Left ventricle myocardium inferior (tissue), 1 donor: ENCODE measurements around the gene BMP2K. TPM values are rescaled to one million over a fixed set of nuclear protein-coding genes. Genes with fewer than 3 reads are reported as not detected.

Experiments used
- DNase-seq: peaks from one replicate; pipeline ENCODE4 v3.0.0-alpha.2; 2020
- H3K27ac ChIP-seq: fragments of 200-600 bp; replicated peaks from 2 replicates; pipeline ENCODE4 v1.8.0; 2021
- H3K27me3 ChIP-seq: fragments of 200-600 bp; 2 replicates; pipeline ENCODE4 v1.8.0; 2021; ENCODE audit warnings: low read depth
- H3K36me3 ChIP-seq: fragments of 200-600 bp; 2 replicates; pipeline ENCODE4 v1.8.0; 2021
- H3K4me1 ChIP-seq: fragments of 200-600 bp; 2 replicates; pipeline ENCODE4 v1.8.0; 2021
- H3K4me3 ChIP-seq: fragments of 200-600 bp; 2 replicates; pipeline ENCODE4 v1.8.0; 2021; ENCODE audit warnings: mild to moderate bottlenecking, moderate library complexity
- H3K9me3 ChIP-seq: fragments of 200-600 bp; replicated peaks from 2 replicates; pipeline ENCODE4 v1.8.0; 2021
- intact Hi-C: fragments of 100-400 bp; cut with micrococcal nuclease; formaldehyde crosslinking; loops from one replicate; pipeline ENCODE4 v1.11.0; 2022
- total RNA-seq: library from RNA; stranded (reverse); fragmentation: NEBNext Ultra II Directional; extraction: Animal tissue kit (Norgen Biotek cat#: 25700); gene quantifications from one replicate; pipeline ENCODE4 v1.2.1, GENCODE V29; 2021
- TF ChIP-seq, protein P1 (sequence below): fragments of 200-600 bp; IDR thresholded peaks from 2 replicates; pipeline ENCODE4 v1.8.0; 2021; ENCODE audit warnings: antibody characterized with exemption, mild to moderate bottlenecking, borderline replicate concordance
- donor health status: DM: no; HTN: yes; CAD: no; lungs with severe emphysema.

BMP2K gene
- total RNA-seq, 1 donor from 2014 or later: 16.2 TPM

DNA sequence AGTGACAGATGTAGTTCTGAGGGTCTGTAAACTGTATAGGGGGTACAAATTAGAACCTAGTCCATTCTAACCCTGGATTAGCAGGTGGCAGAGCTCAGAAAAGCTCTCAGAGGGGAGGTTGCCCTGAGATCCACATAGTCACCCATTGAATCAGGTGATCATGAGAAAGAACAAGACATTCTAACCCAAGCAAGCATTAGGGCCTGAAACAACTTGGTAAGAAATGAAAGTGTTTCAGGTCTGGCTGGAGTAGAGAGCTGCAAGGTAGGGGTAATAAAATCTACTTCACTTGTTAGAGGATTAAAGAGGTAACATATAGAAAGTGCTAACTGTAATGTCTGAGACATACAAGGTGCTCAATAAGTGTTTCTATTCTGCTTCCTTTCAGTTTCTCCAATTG lies 8.8 kb upstream of the BMP2K start:
- H3K36me3 ChIP-seq: no peaks in the 10 kb centered on the region
- no peak overlapping the region for H3K27ac ChIP-seq
- H3K9me3 ChIP-seq: no peaks in the 10 kb centered on the region
- peaks cover 28% of the 10 kb centered on the region for H3K4me1 ChIP-seq
- DNase-seq: no peak
- TF ChIP-seq, protein P1, sequence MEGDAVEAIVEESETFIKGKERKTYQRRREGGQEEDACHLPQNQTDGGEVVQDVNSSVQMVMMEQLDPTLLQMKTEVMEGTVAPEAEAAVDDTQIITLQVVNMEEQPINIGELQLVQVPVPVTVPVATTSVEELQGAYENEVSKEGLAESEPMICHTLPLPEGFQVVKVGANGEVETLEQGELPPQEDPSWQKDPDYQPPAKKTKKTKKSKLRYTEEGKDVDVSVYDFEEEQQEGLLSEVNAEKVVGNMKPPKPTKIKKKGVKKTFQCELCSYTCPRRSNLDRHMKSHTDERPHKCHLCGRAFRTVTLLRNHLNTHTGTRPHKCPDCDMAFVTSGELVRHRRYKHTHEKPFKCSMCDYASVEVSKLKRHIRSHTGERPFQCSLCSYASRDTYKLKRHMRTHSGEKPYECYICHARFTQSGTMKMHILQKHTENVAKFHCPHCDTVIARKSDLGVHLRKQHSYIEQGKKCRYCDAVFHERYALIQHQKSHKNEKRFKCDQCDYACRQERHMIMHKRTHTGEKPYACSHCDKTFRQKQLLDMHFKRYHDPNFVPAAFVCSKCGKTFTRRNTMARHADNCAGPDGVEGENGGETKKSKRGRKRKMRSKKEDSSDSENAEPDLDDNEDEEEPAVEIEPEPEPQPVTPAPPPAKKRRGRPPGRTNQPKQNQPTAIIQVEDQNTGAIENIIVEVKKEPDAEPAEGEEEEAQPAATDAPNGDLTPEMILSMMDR: no peak
- no peaks in the 10 kb centered on the region for H3K27me3 ChIP-seq
- intact Hi-C loops: no loop called here
- no peak overlapping the region for H3K4me3 ChIP-seq

DNA sequence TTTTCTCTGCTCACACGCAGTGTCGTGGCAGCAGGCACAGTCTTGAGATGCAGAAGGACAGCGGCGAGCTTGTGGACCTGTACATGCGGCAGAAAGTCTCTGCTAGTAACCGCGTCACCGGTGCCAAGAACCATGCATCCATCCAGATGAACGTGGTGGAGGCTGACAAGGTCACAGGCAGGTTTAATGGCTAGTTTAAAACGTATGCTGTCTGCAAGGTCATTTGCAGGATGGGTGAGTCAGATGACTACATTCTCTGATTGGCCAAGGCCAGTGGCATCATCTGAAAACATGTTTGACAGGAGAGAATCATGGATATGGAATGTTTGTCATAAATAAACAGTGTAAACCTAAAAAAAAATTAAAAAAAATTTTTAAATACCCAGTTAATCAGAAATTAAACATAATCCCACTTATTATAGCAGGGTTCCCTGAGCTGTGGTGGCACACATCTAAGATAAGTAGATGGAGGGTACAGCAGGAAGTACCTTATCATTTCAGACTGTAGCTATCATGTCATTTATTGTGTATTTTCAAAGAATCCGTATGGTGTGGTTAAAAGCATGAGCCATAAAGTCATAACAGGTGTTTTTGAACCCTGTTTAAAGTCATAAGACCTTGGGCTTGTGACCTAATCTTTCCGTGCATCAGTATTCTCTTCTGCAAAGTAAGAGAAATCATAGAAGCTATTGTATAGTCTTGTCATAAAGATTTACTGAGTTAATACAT lies 7.5 kb upstream of the BMP2K start:
- Histone ChIP-seq H3K27ac (peak overlapping the region; percentile 48), H3K27me3 (no peaks in the 10 kb centered on the region), H3K36me3 (no peaks in the 10 kb centered on the region), H3K4me1 (peaks cover 28% of the 10 kb centered on the region), H3K9me3 (no peaks in the 10 kb centered on the region), H3K4me3 (no peak overlapping the region)
- TF ChIP-seq, protein P1: no peak
- intact Hi-C loops: no loop called here
- no peak for DNase-seq

DNA sequence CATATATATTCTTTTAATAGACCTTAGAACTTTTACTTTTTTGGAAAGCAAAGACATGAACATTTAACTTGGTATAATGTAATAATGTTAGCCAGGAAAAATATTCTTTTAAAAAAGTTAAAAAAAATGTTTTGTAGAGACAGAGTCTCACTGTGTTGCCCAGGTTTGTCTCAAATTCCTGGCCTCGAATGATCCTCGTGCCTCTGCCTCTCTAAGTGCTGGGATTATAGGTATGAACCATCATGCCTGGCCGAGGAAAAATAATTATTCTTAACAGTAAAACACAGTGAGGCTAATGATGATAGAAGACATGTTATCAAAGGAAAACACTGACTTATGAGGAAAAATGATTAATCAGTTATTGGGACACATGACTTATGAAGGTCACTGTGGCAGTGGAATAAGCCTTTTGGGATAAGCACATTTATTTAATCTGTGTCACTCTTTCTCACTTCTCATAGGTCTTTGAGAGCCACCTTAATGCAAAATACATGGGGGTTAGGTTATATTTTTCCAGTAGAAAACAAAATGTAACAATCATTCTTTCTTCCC lies 6.0 kb upstream of the BMP2K start:
- Histone ChIP-seq H3K9me3 (no peaks in the 10 kb centered on the region), H3K4me3 (no peak overlapping the region), H3K27me3 (no peaks in the 10 kb centered on the region), H3K27ac (no peak overlapping the region), H3K36me3 (no peaks in the 10 kb centered on the region), H3K4me1 (peaks cover 25% of the 10 kb centered on the region)
- no peak for DNase-seq
- TF ChIP-seq, protein P1: no peak
- intact Hi-C loops: loop anchor here (10.0 kb wide), 1 partner anchor 125 kb away; no protein-coding TSS in a partner anchor

DNA sequence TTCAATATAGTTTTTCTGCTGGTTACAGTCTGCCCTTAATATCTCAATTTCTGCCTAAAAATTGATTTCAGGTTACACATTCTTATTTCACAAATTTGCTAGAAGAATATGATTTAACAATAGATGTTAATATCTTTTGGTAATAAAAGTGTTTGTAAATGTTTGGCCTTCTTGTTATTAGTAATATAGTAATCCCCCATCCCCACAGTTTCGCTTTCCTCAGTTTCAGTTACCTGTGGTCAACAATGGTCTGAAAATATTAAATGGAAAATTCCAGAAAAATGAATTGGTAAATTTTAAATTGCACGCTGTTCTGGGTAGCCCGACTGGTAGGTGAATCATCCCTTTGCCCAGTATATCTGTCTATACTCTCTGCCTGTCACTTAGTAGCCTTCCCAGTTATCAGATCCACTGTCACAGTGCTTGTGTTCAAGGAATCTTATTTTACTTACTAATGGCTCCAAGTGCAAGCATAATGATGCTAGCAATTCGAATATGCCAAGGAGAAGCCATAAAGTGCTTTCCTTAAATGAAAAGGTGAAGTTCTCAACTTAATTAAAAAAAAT lies 3.5 kb upstream of the BMP2K start:
- Histone ChIP-seq H3K9me3 (no peaks in the 10 kb centered on the region), H3K27ac (no peak overlapping the region), H3K4me1 (peaks cover 29% of the 10 kb centered on the region), H3K27me3 (no peaks in the 10 kb centered on the region), H3K4me3 (no peak overlapping the region), H3K36me3 (no peaks in the 10 kb centered on the region)
- DNase-seq: no peak
- intact Hi-C loops: loop anchor here (10.0 kb wide), 1 partner anchor 128 kb away; no protein-coding TSS in a partner anchor
- TF ChIP-seq, protein P1: no peak

DNA sequence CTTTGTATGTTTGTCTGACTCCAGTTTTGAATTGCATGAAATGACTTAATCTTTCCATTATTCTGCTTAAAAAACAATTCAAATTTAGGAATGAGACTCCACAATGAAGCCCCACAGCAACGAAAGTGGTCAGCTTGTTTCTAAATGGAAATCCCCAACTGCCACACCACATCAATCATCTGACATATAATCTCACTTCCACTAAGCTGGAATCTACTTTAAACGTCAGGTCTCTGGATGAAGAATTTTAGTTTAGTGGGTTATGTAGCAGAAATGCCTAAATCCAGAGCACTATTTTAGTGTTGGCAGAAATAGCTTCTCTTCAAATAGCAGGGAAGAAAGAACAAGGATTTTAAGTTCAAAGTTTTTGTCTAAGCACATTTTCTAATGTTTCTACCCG lies 1.7 kb upstream of the BMP2K start:
- Histone ChIP-seq H3K4me1 (peaks cover 42% of the 10 kb centered on the region), H3K36me3 (no peaks in the 10 kb centered on the region), H3K27me3 (no peaks in the 10 kb centered on the region), H3K4me3 (peak overlapping the region; percentile 90), H3K27ac (peak overlapping the region; percentile 99), H3K9me3 (no peaks in the 10 kb centered on the region)
- TF ChIP-seq, protein P1: no peak
- DNase-seq: no peak
- intact Hi-C loops: loop anchor here (10.0 kb wide), 1 partner anchor 130 kb away; no protein-coding TSS in a partner anchor
